Mesothelial cell of epicardium (in vitro differentiated cells): ENCODE data around the gene POMC. TPM values are rescaled to one million over a fixed set of nuclear protein-coding genes. Genes with fewer than 3 reads are reported as not detected.
A peak's percentile ranks its signal among the peaks of the same experiment; 100 is the strongest.
"Not testable (repeated sequence)": the region's sequence is repeated elsewhere in the genome, so short reads cannot be mapped to it uniquely, and the experiment has no call there.

Experiments
- DNase-seq, 2 experiments: peaks; one replicate each; pipeline ENCODE4 v3.0.0; 2021; ENCODE audit warnings: low spot score in 2 of 2; ENCODE audit not compliant: unreplicated experiment in 2 of 2
- H3K27ac Mint-ChIP-seq: 2 replicates; pipeline ENCODE4 v1.8.0; 2021; ENCODE audit warnings: mixed read lengths
- H3K27me3 Mint-ChIP-seq: 2 replicates; pipeline ENCODE4 v1.8.0; 2021; ENCODE audit warnings: low read depth, mixed read lengths
- H3K36me3 Mint-ChIP-seq: 2 replicates; pipeline ENCODE4 v1.8.0; 2021; ENCODE audit warnings: mixed read lengths
- H3K4me1 Mint-ChIP-seq: 2 replicates; pipeline ENCODE4 v1.8.0; 2021; ENCODE audit warnings: mixed read lengths
- H3K4me3 Mint-ChIP-seq: 2 replicates; pipeline ENCODE4 v1.8.0; 2021; ENCODE audit warnings: mild to moderate bottlenecking, moderate library complexity, mixed read lengths
- H3K9me3 Mint-ChIP-seq: 2 replicates; pipeline ENCODE4 v1.8.0; 2021; ENCODE audit warnings: mixed read lengths
- CTCF ChIP-seq: fragments of 200-600 bp; sonication (generic); IDR thresholded peaks from one replicate; pipeline ENCODE4 v1.5.0; 2021; ENCODE audit warnings: antibody characterized with exemption; ENCODE audit not compliant: unreplicated experiment
- total RNA-seq: library from RNA; stranded (reverse); gene quantifications from 3 replicates; pipeline ENCODE4 v1.2.1, GENCODE V29; 2021

The POMC gene
- total RNA-seq, result 0.29 TPM in 1 of 3 replicates, not detected in the others

DNA sequence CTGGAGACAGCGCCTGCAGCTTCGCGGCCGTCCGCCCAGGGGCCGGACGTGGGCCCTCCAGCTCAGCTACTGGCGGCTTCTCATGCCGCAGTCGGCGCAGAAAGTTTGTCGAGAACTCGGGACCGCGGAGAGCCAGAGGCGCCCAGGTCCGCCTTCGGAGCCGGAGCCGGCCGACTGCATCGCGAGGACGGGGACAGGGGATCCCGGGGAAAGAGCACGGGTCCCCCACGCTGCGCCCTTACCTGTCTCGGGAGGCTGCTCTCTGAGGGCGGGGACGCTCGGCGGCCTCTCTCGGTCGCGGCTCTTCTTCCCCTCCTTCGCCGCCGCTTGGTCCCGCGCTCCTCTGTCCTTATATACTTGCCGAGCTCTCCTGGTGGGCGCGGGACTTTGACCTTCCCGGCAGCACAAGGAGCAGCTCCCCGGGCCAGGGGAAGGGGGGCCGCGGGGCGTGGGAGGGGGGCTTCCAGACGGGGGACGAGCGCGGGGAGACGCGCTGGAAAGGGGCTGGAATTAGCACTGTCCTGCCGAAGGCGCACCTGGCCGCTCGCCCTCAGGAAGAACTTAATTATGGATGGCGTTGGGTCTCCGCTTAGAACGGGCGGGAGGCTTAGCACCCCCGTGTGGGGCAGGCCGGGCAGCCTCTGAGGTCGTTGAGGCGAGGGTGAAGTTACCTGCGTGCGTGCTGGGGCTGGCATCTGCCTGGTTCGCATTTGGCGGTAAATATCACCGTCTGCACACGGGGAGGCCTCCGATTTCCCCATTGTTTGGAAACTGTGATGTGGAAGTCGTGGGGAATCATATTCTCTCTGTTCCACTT lies at the start of gene POMC:
Gene POMC, minus strand, starts transcription at position 325 of the 817 bp plus-strand sequence. CDS start 3,808 bp downstream, outside the sequence.
- DNase-seq, result peak; percentile 33 to 54
- Mint-ChIP-seq H3K36me3 (no peaks in the 10 kb centered on the region), H3K4me3 (peak within 1 kb of the TSS; percentile 73), H3K4me1 (peaks cover 6% of the 10 kb centered on the region), H3K27me3 (peaks cover 91% of the 10 kb centered on the region), H3K27ac (no peak within 1 kb of the TSS), H3K9me3 (no peaks in the 10 kb centered on the region)
- no peak for TF ChIP-seq CTCF

- Mint-ChIP-seq H3K27me3 (no peaks in the 10 kb centered on the region), H3K27ac (no peak overlapping the region), H3K4me3 (no peak overlapping the region), H3K4me1 (peaks cover 2% of the 10 kb centered on the region), H3K9me3 (no peaks in the 10 kb centered on the region), H3K36me3 (no peaks in the 10 kb centered on the region)
- no peak for DNase-seq
- no peak for TF ChIP-seq CTCF
Observed at GRCh38 chr2:25218100-25218499, 49.7 kb upstream of the POMC start.

DNA sequence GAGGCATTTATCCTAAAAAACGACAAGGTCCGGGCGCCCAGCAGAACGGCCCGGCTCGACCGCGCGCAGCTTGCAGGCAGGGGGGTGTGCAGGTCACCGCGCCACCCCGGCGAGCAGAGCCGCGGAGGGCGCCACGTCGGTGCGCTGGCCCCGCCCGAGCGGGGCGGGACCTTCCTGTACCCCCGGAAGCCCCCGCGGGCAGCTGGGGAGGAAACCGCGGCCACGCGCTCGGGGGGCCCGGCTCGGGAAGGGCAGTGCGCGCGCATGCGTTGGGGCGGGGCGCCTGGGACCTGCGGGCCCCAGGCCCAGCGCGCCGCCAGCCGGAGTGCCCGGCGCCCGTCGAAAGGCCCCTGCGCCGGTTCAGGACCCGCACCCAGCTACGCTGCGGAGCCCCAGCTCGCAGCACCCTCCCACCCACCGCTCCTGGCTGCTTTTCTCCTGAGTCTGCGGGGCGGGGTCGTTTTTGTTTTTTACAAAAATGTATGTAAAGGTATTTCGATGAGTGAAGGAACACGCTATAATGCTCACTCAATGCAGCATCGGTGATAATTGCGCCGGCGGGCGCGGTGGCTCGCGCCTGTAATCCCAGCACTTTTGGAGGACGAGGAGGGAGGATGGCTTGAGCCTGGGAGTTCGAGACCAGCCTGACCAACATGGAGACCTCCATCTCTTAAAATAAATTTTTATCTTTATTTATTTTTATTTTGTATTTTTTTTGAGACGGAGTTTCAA lies 47.7 kb upstream of the POMC start:
- H3K4me1 Mint-ChIP-seq, result peaks cover 5% of the 10 kb centered on the region
- H3K4me3 Mint-ChIP-seq, result peak overlapping the region; percentile 70
- no peak for TF ChIP-seq CTCF
- peak overlapping the region; percentile 79 for H3K27ac Mint-ChIP-seq
- DNase-seq, result peak; percentile 79 to 84
- H3K27me3 Mint-ChIP-seq, result no peaks in the 10 kb centered on the region
- H3K9me3 Mint-ChIP-seq, result no peaks in the 10 kb centered on the region
- H3K36me3 Mint-ChIP-seq, result no peaks in the 10 kb centered on the region

DNA sequence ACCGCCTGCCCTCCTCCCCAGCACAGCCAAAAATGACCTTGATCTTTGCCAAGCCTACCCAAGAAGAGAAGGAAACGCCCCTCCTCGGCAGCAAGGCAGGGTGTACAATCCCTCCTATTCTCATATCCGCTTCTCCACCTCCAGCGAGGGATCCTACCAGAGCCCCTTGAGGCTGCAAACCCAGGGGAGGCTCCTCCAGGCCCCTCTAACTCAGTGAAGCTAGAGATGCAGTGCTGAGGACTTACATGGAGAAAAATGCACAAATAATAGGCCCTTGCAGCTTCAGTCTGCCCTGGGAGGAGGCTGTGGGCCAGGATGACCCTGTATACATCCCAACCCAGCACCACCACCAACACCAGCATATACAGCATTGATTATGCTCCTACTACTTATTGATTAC lies 46.9 kb upstream of the POMC start:
- no peak for DNase-seq
- Mint-ChIP-seq H3K27ac (peak overlapping the region; percentile 79), H3K27me3 (no peaks in the 10 kb centered on the region), H3K9me3 (no peaks in the 10 kb centered on the region), H3K4me1 (peaks cover 5% of the 10 kb centered on the region), H3K36me3 (no peaks in the 10 kb centered on the region), H3K4me3 (peak overlapping the region; percentile 67)
- TF ChIP-seq CTCF, result no peak

DNA sequence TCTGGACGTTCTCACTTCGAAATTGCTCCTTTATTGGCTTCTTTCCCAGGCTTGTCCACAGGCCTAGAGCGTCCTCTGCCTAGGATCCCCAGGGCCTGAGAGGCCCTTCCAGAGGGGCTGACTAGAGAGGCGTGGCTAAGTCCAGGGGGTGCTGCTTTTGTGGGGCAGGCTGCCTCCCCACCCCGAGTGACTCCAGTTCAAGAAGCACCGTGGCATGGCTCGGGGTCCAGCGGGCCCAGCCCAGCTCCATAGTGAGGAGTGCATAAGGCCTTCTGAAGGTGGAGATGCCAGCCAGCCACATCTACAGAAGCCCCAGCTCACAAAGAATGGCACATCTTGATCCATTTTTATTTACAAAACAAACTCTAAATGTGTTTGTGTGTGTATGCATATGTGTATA lies 44.8 kb upstream of the POMC start:
- H3K9me3 Mint-ChIP-seq, result no peaks in the 10 kb centered on the region
- TF ChIP-seq CTCF, result no peak
- H3K4me3 Mint-ChIP-seq, result no peak overlapping the region
- H3K27ac Mint-ChIP-seq, result peak overlapping the region; percentile 2
- no peak for DNase-seq
- H3K4me1 Mint-ChIP-seq, result peaks cover 10% of the 10 kb centered on the region
- H3K36me3 Mint-ChIP-seq, result no peaks in the 10 kb centered on the region
- H3K27me3 Mint-ChIP-seq, result no peaks in the 10 kb centered on the region

DNA sequence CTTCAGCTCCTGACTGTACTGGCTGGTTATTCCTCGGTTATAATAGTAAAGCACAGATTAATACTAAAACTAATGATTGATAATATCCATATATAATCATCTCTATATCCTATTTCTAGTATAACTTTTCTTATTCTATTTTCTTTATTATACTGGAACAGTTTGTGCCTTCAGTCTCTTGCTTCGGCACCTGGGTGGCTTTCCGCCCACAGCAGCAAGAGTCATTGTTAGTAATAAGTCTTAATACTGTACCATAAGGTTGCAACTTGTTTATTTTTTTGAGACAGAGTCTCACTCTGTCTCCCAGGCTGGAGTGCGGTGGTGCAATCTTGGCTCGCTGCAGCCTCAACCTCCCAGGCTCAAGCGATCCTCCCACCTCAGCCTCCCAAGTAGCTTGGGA lies 42.5 kb upstream of the POMC start:
- H3K36me3 Mint-ChIP-seq, H3K9me3 Mint-ChIP-seq, H3K27ac Mint-ChIP-seq, H3K4me1 Mint-ChIP-seq, H3K27me3 Mint-ChIP-seq, H3K4me3 Mint-ChIP-seq, DNase-seq: not testable (repeated sequence)
